H1 (cell line): ENCODE measurements around the gene MLPH. TPM values are rescaled to one million over a fixed set of nuclear protein-coding genes. Genes with fewer than 3 reads are reported as not detected.

Experiments
- CTCF ChIA-PET: fragments of 300-600 bp; sonication (Branson Sonifier 250); formaldehyde crosslinking; loops from one replicate; lab custom pipeline; 2021; ENCODE audit not compliant: partially characterized antibody; lab: Charles Lee
- POLR2A ChIA-PET: fragments of 300-600 bp; sonication (Branson Sonifier 250); formaldehyde crosslinking; loops from one replicate; lab custom pipeline; 2021; ENCODE audit warnings: inconsistent platforms; ENCODE audit not compliant: partially characterized antibody; lab: Charles Lee
- DNase-seq, 2 experiments: peaks; one replicate each; pipeline versions ENCODE4 v3.0.0 to v3.0.0-alpha.2; 2010 to 2022; ENCODE audit warnings: low spot score in 2 of 2, low read depth in 1 of 2, mixed read lengths in 1 of 2
- FAIRE-seq: peaks from 2 replicates; lab custom pipeline; 2011; peaks lifted over from hg19 to GRCh38; lab: Jason Lieb, UNC
- H2AFZ ChIP-seq: 2 replicates; pipeline ENCODE4 v1.8.1; 2012; ENCODE audit warnings: low read length, inconsistent platforms
- H2AK5ac ChIP-seq: 2 replicates; pipeline ENCODE4 v1.6.1; 2013; ENCODE audit warnings: low read depth, low read length
- H2BK120ac ChIP-seq: replicated peaks from 2 replicates; pipeline ENCODE3; 2013; ENCODE audit warnings: low read depth, low read length, inconsistent platforms
- H2BK12ac ChIP-seq: 2 replicates; pipeline ENCODE4 v1.6.1; 2013; ENCODE audit warnings: low read depth, low read length
- H2BK15ac ChIP-seq: 2 replicates; pipeline ENCODE4 v1.6.1; 2013; ENCODE audit warnings: low read length
- H2BK20ac ChIP-seq: 2 replicates; pipeline ENCODE4 v1.6.1; 2013; ENCODE audit warnings: low read length
- H2BK5ac ChIP-seq: 2 replicates; pipeline ENCODE4 v1.6.1; 2013; ENCODE audit warnings: low read depth, low read length
- H3K14ac ChIP-seq: 2 replicates; pipeline ENCODE4 v1.6.1; 2013; ENCODE audit warnings: inconsistent platforms; ENCODE audit not compliant: insufficient read length
- H3K18ac ChIP-seq: 2 replicates; pipeline ENCODE4 v1.6.1; 2013; ENCODE audit warnings: low read length; ENCODE audit errors: extremely low read depth
- H3K23ac ChIP-seq: 2 replicates; pipeline ENCODE4 v1.6.1; 2013; ENCODE audit warnings: inconsistent platforms; ENCODE audit not compliant: insufficient read length
- H3K23me2 ChIP-seq: 2 replicates; pipeline ENCODE4 v1.6.1; 2013; ENCODE audit warnings: low read depth, low read length
- H3K27ac ChIP-seq: 2 replicates; pipeline ENCODE4 v1.6.1; 2011; ENCODE audit warnings: low read depth, low read length, inconsistent platforms
- H3K27me3 ChIP-seq, 4 experiments: replicated peaks in 1 of 4; 1 replicate in 1 of 4; 2 replicates in 3 of 4; pipeline versions ENCODE4 v1.6.1 to v1.8.1; 2011 to 2013; ENCODE audit warnings: low read length in 3 of 4, mild to moderate bottlenecking in 3 of 4, inconsistent platforms in 2 of 4, mixed read lengths in 2 of 4, moderate library complexity in 1 of 4; ENCODE audit not compliant: control insufficient read depth in 3 of 4, insufficient read depth in 3 of 4; ENCODE audit errors: extremely low read depth in 1 of 4
- H3K36me3 ChIP-seq, 4 experiments: 2 replicates each; pipeline versions ENCODE4 v1.6.1 to v1.8.1; 2011 to 2013; ENCODE audit warnings: mild to moderate bottlenecking in 4 of 4, low read length in 3 of 4, moderate library complexity in 2 of 4, control low read depth in 1 of 4, inconsistent platforms in 1 of 4; ENCODE audit not compliant: insufficient read depth in 4 of 4, control insufficient read depth in 2 of 4
- H3K4ac ChIP-seq: replicated peaks from 2 replicates; pipeline ENCODE3; 2013; ENCODE audit warnings: low read length, low read depth, mixed read lengths, inconsistent platforms; ENCODE audit not compliant: insufficient read length
- H3K4me1 ChIP-seq, 4 experiments: replicated peaks in 1 of 4; 1 replicate in 1 of 4; 2 replicates in 3 of 4; pipeline versions ENCODE4 v1.6.1 to v1.8.1; 2011 to 2013; ENCODE audit warnings: low read length in 3 of 4, inconsistent platforms in 2 of 4, mixed read lengths in 1 of 4; ENCODE audit not compliant: insufficient read depth in 4 of 4, control insufficient read depth in 3 of 4
- H3K4me2 ChIP-seq, 2 experiments: 2 replicates each; pipeline versions ENCODE4 v1.6.1 to v1.8.1; 2011 to 2013; ENCODE audit warnings: low read depth in 2 of 2, low read length in 2 of 2, control low read depth in 1 of 2, inconsistent platforms in 1 of 2, mild to moderate bottlenecking in 1 of 2; ENCODE audit not compliant: insufficient read depth in 1 of 2
- H3K4me3 ChIP-seq, 4 experiments: fragments of 200-600, 300-600 bp in 1 of 4; sonication (generic), shearing (Covaris generic), sonication (Bioruptor Twin) in 1 of 4; 2 replicates each; pipeline versions ENCODE4 v1.5.1 to v1.8.1; 2011 to 2016; ENCODE audit warnings: low read length in 4 of 4, low read depth in 3 of 4, control low read depth in 2 of 4, inconsistent platforms in 2 of 4, mild to moderate bottlenecking in 2 of 4, mixed read lengths in 1 of 4, moderate library complexity in 1 of 4; ENCODE audit not compliant: insufficient read depth in 2 of 4; ENCODE audit errors: extremely low read depth in 1 of 4
- H3K56ac ChIP-seq: replicated peaks from 2 replicates; pipeline ENCODE3; 2013; ENCODE audit warnings: low read depth, mild to moderate bottlenecking, mixed read lengths, low read length, inconsistent platforms; ENCODE audit not compliant: insufficient read length
- H3K79me1 ChIP-seq: 2 replicates; pipeline ENCODE4 v1.6.1; 2013; ENCODE audit warnings: low read depth, low read length, control low read depth
- H3K79me2 ChIP-seq, 2 experiments: 2 replicates each; pipeline versions ENCODE4 v1.6.1 to v1.8.1; 2012 to 2013; ENCODE audit warnings: low read length in 2 of 2, mild to moderate bottlenecking in 2 of 2, inconsistent platforms in 1 of 2; ENCODE audit not compliant: insufficient read depth in 2 of 2, control insufficient read depth in 1 of 2
- H3K9ac ChIP-seq, 4 experiments: replicated peaks in 1 of 4; 1 replicate in 1 of 4; 2 replicates in 3 of 4; pipeline versions ENCODE4 v1.6.1 to v1.8.1; 2011 to 2013; ENCODE audit warnings: low read depth in 3 of 4, low read length in 3 of 4, control low read depth in 2 of 4, mild to moderate bottlenecking in 2 of 4, moderate library complexity in 2 of 4, inconsistent platforms in 1 of 4; ENCODE audit errors: extremely low read depth in 1 of 4
- H3K9me3 ChIP-seq, 2 experiments: 2 replicates each; pipeline versions ENCODE4 v1.6.1 to v1.8.1; 2012 to 2013; ENCODE audit warnings: mild to moderate bottlenecking in 2 of 2, moderate library complexity in 2 of 2, control low read depth in 1 of 2, inconsistent platforms in 1 of 2, low read depth in 1 of 2, low read length in 1 of 2, mixed read lengths in 1 of 2; ENCODE audit not compliant: insufficient read depth in 2 of 2
- H4K20me1 ChIP-seq, 2 experiments: replicated peaks in 1 of 2; 2 replicates each; pipeline versions ENCODE3 to v1.8.1; 2011 to 2013; ENCODE audit warnings: inconsistent platforms in 2 of 2, low read length in 2 of 2, mild to moderate bottlenecking in 1 of 2; ENCODE audit not compliant: insufficient read depth in 2 of 2, control insufficient read depth in 1 of 2
- H4K5ac ChIP-seq: 2 replicates; pipeline ENCODE4 v1.6.1; 2013; ENCODE audit warnings: low read length, low read depth, mixed read lengths, inconsistent platforms; ENCODE audit not compliant: insufficient read length
- H4K8ac ChIP-seq: 2 replicates; pipeline ENCODE4 v1.8.0; 2013; ENCODE audit warnings: mild to moderate bottlenecking, moderate library complexity, low read length, inconsistent platforms; ENCODE audit not compliant: insufficient read depth; ENCODE audit errors: extremely low read depth
- H4K91ac ChIP-seq: replicated peaks from 2 replicates; pipeline ENCODE3; 2013; ENCODE audit warnings: low read length, mixed read lengths, inconsistent platforms; ENCODE audit not compliant: insufficient read length
- WGBS, 2 experiments: shearing (Covaris generic) in 1 of 2; methylation state at CpG; one replicate each; pipeline versions ENCODE4 v1.1.6 to v1.1.7; 2013 to 2015; ENCODE audit warnings: low lambda C conversion rate in 2 of 2, mixed read lengths in 2 of 2, inconsistent platforms in 1 of 2, low coverage in 1 of 2, missing lambda C conversion rate in 1 of 2; ENCODE audit not compliant: insufficient replicate concordance in 2 of 2, insufficient coverage in 1 of 2, insufficient read length in 1 of 2; ENCODE audit errors: extremely low coverage in 1 of 2, missing lambda C conversion rate in 1 of 2; 5-methylcytosine and 5-hydroxymethylcytosine counted together
- polyA plus RNA-seq, 7 experiments: library from polyadenylated mRNA; depleted of rRNA in 3 of 7; stranded (reverse) in 5 of 7; unstranded in 2 of 7; fragments of >200 nt in 5 of 7; fragments of 200-250 nt in 2 of 7; gene quantifications; 1 replicate in 5 of 7; 2 replicates in 1 of 7; 4 replicates in 1 of 7; pipeline versions ENCODE4 v1.2.1 to v1.2.3, GENCODE V29; 2011 to 2013; ENCODE audit warnings: missing spikeins in 2 of 7, mixed read lengths in 2 of 7
- total RNA-seq: library from RNA; stranded (reverse); fragmentation: NEBNext Ultra II Directional; extraction: Animal tissue kit (Norgen Biotek cat#: 25700); gene quantifications from 2 replicates; pipeline ENCODE4 v1.2.1, GENCODE V29; 2021
- TF ChIP-seq, protein P1 (sequence below), 3 experiments: IDR thresholded peaks; 1 replicate in 2 of 3; 2 replicates in 1 of 3; pipeline versions ENCODE4 v1.5.1 to v1.6.1; 2011; ENCODE audit warnings: low read length in 3 of 3, mild to moderate bottlenecking in 3 of 3, inconsistent platforms in 2 of 3, low read depth in 1 of 3, moderate library complexity in 1 of 3; ENCODE audit not compliant: insufficient read depth in 1 of 3; ENCODE audit errors: control extremely low read depth in 1 of 3

MLPH gene
- total and polyA plus RNA-seq, 2 of the 8 experiments (the other 6 are each of a cell fraction or from before 2014, with no cell fraction given), result 12.7 to 17.0 TPM

DNA sequence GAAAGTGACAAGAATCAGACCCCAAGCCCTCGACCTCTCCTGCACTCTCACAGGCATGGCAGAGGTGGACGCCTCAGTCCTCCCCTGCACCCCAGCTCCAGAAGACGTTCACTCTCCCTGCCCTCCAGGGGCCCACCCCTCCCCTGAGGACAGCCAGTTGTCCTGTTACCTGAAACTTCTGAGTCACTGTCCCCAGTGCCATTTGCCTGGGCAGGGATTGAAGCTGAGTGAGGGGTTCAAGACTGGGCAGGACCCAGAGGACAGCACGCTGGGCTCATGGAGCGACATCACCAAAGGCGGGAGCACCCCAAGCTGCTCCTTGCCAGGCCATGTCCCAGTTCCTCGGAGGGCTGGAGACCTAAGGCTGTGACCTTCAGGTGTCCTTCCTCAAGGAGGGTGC is 38.9 kb upstream of the MLPH start:
- POLR2A ChIA-PET, result no interaction called here
- Histone ChIP-seq H3K27me3 (0 out of 7 replicates have a peak, but pooled peaks cover 0 to 2% (median 0%) of the 10 kb centered on the region in 4 experiments), H3K56ac (no peak overlapping the region), H4K91ac (no peak overlapping the region), H4K8ac (no peak overlapping the region), H3K4ac (no peak overlapping the region), H2BK20ac (no peak overlapping the region), H3K4me3 (no peak overlapping the region), H2BK5ac (no peak overlapping the region), H3K79me1 (no peaks in the 10 kb centered on the region), H3K27ac (no peak overlapping the region), H2AK5ac (no peak overlapping the region), H2BK15ac (no peak overlapping the region), H2BK12ac (no peak overlapping the region), H2BK120ac (no peak overlapping the region), H3K4me2 (no peak overlapping the region), H3K9me3 (no peaks in the 10 kb centered on the region), H3K4me1 (peaks cover 0 to 6% (median 4%) of the 10 kb centered on the region in 4 experiments; a peak in 4 of 7 replicates), H3K18ac (no peak overlapping the region), H3K23ac (no peak overlapping the region), H2AFZ (no peak overlapping the region), H3K36me3 (no peaks in the 10 kb centered on the region), H4K20me1 (no peaks in the 10 kb centered on the region), H3K79me2 (no peaks in the 10 kb centered on the region), H3K9ac (no peak overlapping the region), H4K5ac (no peak overlapping the region), H3K23me2 (no peaks in the 10 kb centered on the region), H3K14ac (no peak overlapping the region)
- TF ChIP-seq, protein P1, sequence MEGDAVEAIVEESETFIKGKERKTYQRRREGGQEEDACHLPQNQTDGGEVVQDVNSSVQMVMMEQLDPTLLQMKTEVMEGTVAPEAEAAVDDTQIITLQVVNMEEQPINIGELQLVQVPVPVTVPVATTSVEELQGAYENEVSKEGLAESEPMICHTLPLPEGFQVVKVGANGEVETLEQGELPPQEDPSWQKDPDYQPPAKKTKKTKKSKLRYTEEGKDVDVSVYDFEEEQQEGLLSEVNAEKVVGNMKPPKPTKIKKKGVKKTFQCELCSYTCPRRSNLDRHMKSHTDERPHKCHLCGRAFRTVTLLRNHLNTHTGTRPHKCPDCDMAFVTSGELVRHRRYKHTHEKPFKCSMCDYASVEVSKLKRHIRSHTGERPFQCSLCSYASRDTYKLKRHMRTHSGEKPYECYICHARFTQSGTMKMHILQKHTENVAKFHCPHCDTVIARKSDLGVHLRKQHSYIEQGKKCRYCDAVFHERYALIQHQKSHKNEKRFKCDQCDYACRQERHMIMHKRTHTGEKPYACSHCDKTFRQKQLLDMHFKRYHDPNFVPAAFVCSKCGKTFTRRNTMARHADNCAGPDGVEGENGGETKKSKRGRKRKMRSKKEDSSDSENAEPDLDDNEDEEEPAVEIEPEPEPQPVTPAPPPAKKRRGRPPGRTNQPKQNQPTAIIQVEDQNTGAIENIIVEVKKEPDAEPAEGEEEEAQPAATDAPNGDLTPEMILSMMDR (IDR thresholded peaks at IDR 0.05; ENCODE audit: control extremely low read depth in 1 of 3, insufficient read depth in 1 of 3, low read depth in 1 of 3, low read length in 3 of 3), result no peak
- DNase-seq (no peak), FAIRE-seq (no peak)
- WGBS, 2 experiments, result 87% methylated on average over 7 of the region's 7 CpGs; no CpG with 5 or more reads in 1 of the 2 experiments
- CTCF ChIA-PET, result interaction anchor here (1.1 to 6.3 kb wide), 3 partner anchors 23 to 85 kb away, joined by 3 to 36 read pairs (median 6); no protein-coding TSS in a partner anchor
